Mesenchymal stem cell (in vitro differentiated cells and primary cell): ENCODE measurements around the gene PHTF2.

Experiments
- DNase-seq: peaks from one replicate; pipeline ENCODE4 v3.0.0-alpha.2; 2013
- H2AFZ ChIP-seq: one replicate; pipeline ENCODE4 v1.6.1; 2013; ENCODE audit warnings: low read depth, mild to moderate bottlenecking, control low read depth, inconsistent platforms, low read length, moderate library complexity
- H2AK5ac ChIP-seq: 2 replicates; pipeline ENCODE4 v1.6.1; 2013; ENCODE audit warnings: low read length, moderate library complexity, mild to moderate bottlenecking, inconsistent platforms; ENCODE audit not compliant: severe bottlenecking
- H2BK120ac ChIP-seq: one replicate; pipeline ENCODE4 v1.6.1; 2013; ENCODE audit warnings: low read depth, mild to moderate bottlenecking, inconsistent platforms, low read length, moderate library complexity
- H2BK12ac ChIP-seq, 2 experiments: one replicate each; pipeline ENCODE4 v1.6.1; 2013; ENCODE audit warnings: inconsistent platforms in 2 of 2, low read length in 2 of 2, mild to moderate bottlenecking in 2 of 2, moderate library complexity in 2 of 2, control low read depth in 1 of 2
- H2BK15ac ChIP-seq: one replicate; pipeline ENCODE4 v1.6.1; 2013; ENCODE audit warnings: mild to moderate bottlenecking, low read depth, inconsistent platforms; ENCODE audit not compliant: poor library complexity, severe bottlenecking
- H2BK5ac ChIP-seq: 2 replicates; pipeline ENCODE4 v1.6.1; 2013; ENCODE audit warnings: low read depth, mild to moderate bottlenecking, low read length, control low read depth, inconsistent platforms; ENCODE audit not compliant: poor library complexity, severe bottlenecking
- H3K14ac ChIP-seq, 2 experiments: one replicate each; pipeline ENCODE4 v1.6.1; 2013; ENCODE audit warnings: inconsistent platforms in 2 of 2, low read length in 2 of 2, control low read depth in 1 of 2, mild to moderate bottlenecking in 1 of 2, moderate library complexity in 1 of 2
- H3K18ac ChIP-seq, 2 experiments: one replicate each; pipeline ENCODE4 v1.6.1; 2013; ENCODE audit warnings: inconsistent platforms in 2 of 2, low read length in 2 of 2, control low read depth in 1 of 2, low read depth in 1 of 2, mild to moderate bottlenecking in 1 of 2
- H3K23ac ChIP-seq, 2 experiments: one replicate each; pipeline ENCODE4 v1.6.1; 2013; ENCODE audit warnings: inconsistent platforms in 2 of 2, low read length in 2 of 2, mild to moderate bottlenecking in 2 of 2, moderate library complexity in 2 of 2, control low read depth in 1 of 2
- H3K27ac ChIP-seq: 2 replicates; pipeline ENCODE4 v1.5.1; 2013; ENCODE audit warnings: mild to moderate bottlenecking, moderate library complexity, low read length, control low read depth, inconsistent platforms; ENCODE audit not compliant: poor library complexity, severe bottlenecking
- H3K27me3 ChIP-seq, 2 experiments: 2 replicates each; pipeline versions ENCODE4 v1.6.1 to v1.7.0; 2013; ENCODE audit warnings: low read length in 2 of 2, mild to moderate bottlenecking in 2 of 2, moderate library complexity in 2 of 2, control low read depth in 1 of 2, inconsistent platforms in 1 of 2; ENCODE audit not compliant: control insufficient read depth in 1 of 2, insufficient read depth in 1 of 2
- H3K36me3 ChIP-seq, 2 experiments: 2 replicates each; pipeline versions ENCODE4 v1.6.1 to v1.7.0; 2013; ENCODE audit warnings: low read length in 2 of 2, control low read depth in 1 of 2, inconsistent platforms in 1 of 2, low read depth in 1 of 2, mild to moderate bottlenecking in 1 of 2; ENCODE audit not compliant: insufficient read depth in 2 of 2, control insufficient read depth in 1 of 2
- H3K4ac ChIP-seq, 2 experiments: one replicate each; pipeline ENCODE4 v1.6.1; 2013; ENCODE audit warnings: inconsistent platforms in 2 of 2, low read length in 2 of 2, mild to moderate bottlenecking in 2 of 2, moderate library complexity in 2 of 2, control low read depth in 1 of 2, low read depth in 1 of 2
- H3K4me1 ChIP-seq: 2 replicates; pipeline ENCODE4 v1.6.1; 2013; ENCODE audit warnings: low read depth, low read length, control low read depth; ENCODE audit not compliant: control insufficient read depth, insufficient read depth
- H3K4me2 ChIP-seq: 2 replicates; pipeline ENCODE4 v1.6.1; 2013; ENCODE audit warnings: low read length, mild to moderate bottlenecking, inconsistent platforms; ENCODE audit not compliant: poor library complexity, severe bottlenecking
- H3K4me3 ChIP-seq, 2 experiments: 2 replicates each; pipeline versions ENCODE4 v1.5.1 to v1.7.0; 2013; ENCODE audit warnings: low read length in 2 of 2, mild to moderate bottlenecking in 2 of 2, control low read depth in 1 of 2, low read depth in 1 of 2; ENCODE audit not compliant: insufficient read depth in 1 of 2
- H3K79me1 ChIP-seq: replicated peaks from 2 replicates; pipeline ENCODE4 v1.6.1; 2013; ENCODE audit warnings: mild to moderate bottlenecking, control low read depth, low read length, inconsistent platforms; ENCODE audit not compliant: poor library complexity, severe bottlenecking
- H3K9ac ChIP-seq: 2 replicates; pipeline ENCODE4 v1.7.0; 2013; ENCODE audit warnings: mild to moderate bottlenecking, low read length, moderate library complexity
- H3K9me3 ChIP-seq: 2 replicates; pipeline ENCODE4 v1.7.0; 2013; ENCODE audit warnings: mild to moderate bottlenecking, low read length; ENCODE audit not compliant: control insufficient read depth
- H4K8ac ChIP-seq: one replicate; pipeline ENCODE4 v1.6.1; 2013; ENCODE audit warnings: inconsistent platforms, mild to moderate bottlenecking, low read length, moderate library complexity
- H4K91ac ChIP-seq: one replicate; pipeline ENCODE4 v1.6.1; 2013; ENCODE audit warnings: mild to moderate bottlenecking, low read length, inconsistent platforms
- WGBS: methylation state at CpG from one replicate; pipeline ENCODE4 v1.1.7; 2013; ENCODE audit warnings: mixed read lengths; 5-methylcytosine and 5-hydroxymethylcytosine counted together

The PHTF2 gene

GRCh38 chr7:77912293-77912692 lies 113.7 kb downstream of the PHTF2 start:
- no peak overlapping the region for H2AFZ ChIP-seq
- H2AK5ac ChIP-seq, result no peak overlapping the region
- no peak overlapping the region for H3K23ac ChIP-seq
- no peaks in the 10 kb centered on the region for H3K4me1 ChIP-seq
- H2BK5ac ChIP-seq, result no peak overlapping the region
- H3K9me3 ChIP-seq, result no peaks in the 10 kb centered on the region
- H3K27me3 ChIP-seq, result no peaks in the 10 kb centered on the region
- H3K4me2 ChIP-seq, result no peak overlapping the region
- H3K18ac ChIP-seq, result no peak overlapping the region
- no peaks in the 10 kb centered on the region for H3K36me3 ChIP-seq
- no peak overlapping the region for H3K4me3 ChIP-seq
- H3K14ac ChIP-seq, result no peak overlapping the region
- H4K91ac ChIP-seq, result no peak overlapping the region
- no CpG with 5 or more reads among the region's 1 CpG for WGBS
- no peak overlapping the region for H2BK120ac ChIP-seq
- H3K9ac ChIP-seq, result no peak overlapping the region
- H3K27ac ChIP-seq, result no peak overlapping the region
- H2BK12ac ChIP-seq, result no peak overlapping the region
- peaks cover 2% of the 10 kb centered on the region for H3K79me1 ChIP-seq
- DNase-seq, result no peak
- no peak overlapping the region for H4K8ac ChIP-seq
- no peak overlapping the region for H2BK15ac ChIP-seq
- H3K4ac ChIP-seq, result no peak overlapping the region

GRCh38 chr7:77913977-77914607 lies 115.5 kb downstream of the PHTF2 start:
- Histone ChIP-seq H3K4me1 (no peaks in the 10 kb centered on the region), H2BK5ac (no peak overlapping the region), H3K27me3 (no peaks in the 10 kb centered on the region), H3K4ac (no peak overlapping the region), H2AK5ac (no peak overlapping the region), H3K9me3 (no peaks in the 10 kb centered on the region), H3K9ac (no peak overlapping the region), H3K4me2 (no peak overlapping the region), H2BK12ac (no peak overlapping the region), H2BK120ac (no peak overlapping the region), H3K36me3 (no peaks in the 10 kb centered on the region), H3K23ac (no peak overlapping the region), H4K8ac (no peak overlapping the region), H2BK15ac (no peak overlapping the region), H3K79me1 (peaks cover 2% of the 10 kb centered on the region), H3K18ac (no peak overlapping the region), H3K14ac (no peak overlapping the region), H2AFZ (no peak overlapping the region), H4K91ac (no peak overlapping the region), H3K27ac (no peak overlapping the region), H3K4me3 (no peak overlapping the region)
- 89% methylated on average over 2 of the region's 4 CpGs for WGBS
- DNase-seq, result peak; percentile 34

DNA sequence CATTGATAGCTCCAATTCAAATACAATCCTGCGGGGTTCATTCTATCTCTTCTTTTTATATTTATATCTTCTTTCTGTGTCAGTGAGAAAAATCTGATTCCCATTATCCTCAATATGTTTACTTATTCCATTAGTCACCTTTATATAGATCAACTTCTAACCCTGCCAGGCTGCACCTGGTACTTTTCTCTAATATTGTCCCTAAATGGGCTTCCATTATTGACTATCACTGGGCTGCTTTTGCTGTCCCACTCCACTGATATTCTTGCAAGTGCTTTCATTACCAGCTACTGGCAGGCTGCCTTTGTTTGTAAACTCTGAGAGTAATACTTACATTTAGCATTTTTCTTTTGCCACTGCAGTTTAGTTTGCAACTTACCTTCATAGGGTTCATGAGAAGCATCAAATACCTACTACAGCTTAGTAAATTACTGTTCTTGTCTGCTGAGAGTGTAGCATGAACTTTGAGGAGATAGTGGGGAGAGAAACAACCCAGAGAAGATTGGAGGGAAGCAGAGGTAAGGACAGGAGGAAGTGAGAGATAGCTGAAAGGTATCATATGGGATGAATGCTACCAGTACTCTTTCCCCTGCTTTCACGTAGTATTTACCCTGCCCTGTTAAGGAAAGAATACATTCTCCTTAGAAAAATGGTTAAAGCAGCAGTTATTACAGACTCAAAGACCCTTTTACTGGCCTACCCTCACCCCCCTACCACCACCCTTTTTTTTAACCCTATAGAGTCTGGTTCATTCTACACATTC lies 119.1 kb downstream of the PHTF2 start:
- peaks cover 0 to 4% of the 10 kb centered on the region in 2 experiments for H3K36me3 ChIP-seq
- H3K4me2 ChIP-seq, result no peak overlapping the region
- H2BK15ac ChIP-seq, result no peak overlapping the region
- peaks cover 2% of the 10 kb centered on the region for H3K79me1 ChIP-seq
- no peak overlapping the region for H2AK5ac ChIP-seq
- H3K4me3 ChIP-seq, result no peak overlapping the region
- WGBS, result 98% methylated on average over 2 of the region's 2 CpGs
- no peak overlapping the region for H3K23ac ChIP-seq
- H4K91ac ChIP-seq, result no peak overlapping the region
- H2BK12ac ChIP-seq, result no peak overlapping the region
- no peaks in the 10 kb centered on the region for H3K9me3 ChIP-seq
- H3K4me1 ChIP-seq, result no peaks in the 10 kb centered on the region
- H3K27ac ChIP-seq, result no peak overlapping the region
- no peak overlapping the region for H4K8ac ChIP-seq
- no peak overlapping the region for H3K9ac ChIP-seq
- no peak overlapping the region for H3K4ac ChIP-seq
- no peak overlapping the region for H2BK120ac ChIP-seq
- H2BK5ac ChIP-seq, result no peak overlapping the region
- H3K14ac ChIP-seq, result no peak overlapping the region
- no peak overlapping the region for H2AFZ ChIP-seq
- H3K18ac ChIP-seq, result no peak overlapping the region
- no peaks in the 10 kb centered on the region for H3K27me3 ChIP-seq
- no peak for DNase-seq

GRCh38 chr7:77918676-77919075 lies 120.1 kb downstream of the PHTF2 start:
- Histone ChIP-seq H3K14ac (no peak overlapping the region), H3K27ac (no peak overlapping the region), H3K4ac (no peak overlapping the region), H3K36me3 (peaks cover 0 to 13% of the 10 kb centered on the region in 2 experiments), H2BK120ac (no peak overlapping the region), H2BK12ac (no peak overlapping the region), H2AFZ (no peak overlapping the region), H3K18ac (no peak overlapping the region), H3K27me3 (no peaks in the 10 kb centered on the region), H3K79me1 (peaks cover 2% of the 10 kb centered on the region), H3K9me3 (no peaks in the 10 kb centered on the region), H4K8ac (no peak overlapping the region), H3K23ac (no peak overlapping the region), H2BK15ac (no peak overlapping the region), H3K4me1 (no peaks in the 10 kb centered on the region), H3K4me3 (no peak overlapping the region), H3K4me2 (no peak overlapping the region), H2BK5ac (no peak overlapping the region), H4K91ac (no peak overlapping the region), H2AK5ac (no peak overlapping the region), H3K9ac (no peak overlapping the region)
- no peak for DNase-seq
- 90% methylated on average over 1 of the region's 1 CpG for WGBS
